SU-DHL-6 (cell line): Measurements from ENCODE around the gene TCEA3.

Experiments used
- H2AFZ ChIP-seq: fragments of 200-600 bp; sonication (generic); 2 replicates; pipeline ENCODE4 v1.6.1; 2014; ENCODE audit warnings: low read depth, mild to moderate bottlenecking, moderate library complexity, mixed read lengths, antibody characterized with exemption, low read length; ENCODE audit not compliant: severe bottlenecking
- H3F3A ChIP-seq: fragments of 200-600 bp; shearing (Covaris generic); 2 replicates; pipeline ENCODE4 v1.6.0; 2016; ENCODE audit warnings: antibody characterized with exemption, mild to moderate bottlenecking; ENCODE audit not compliant: insufficient read depth
- H3K27ac ChIP-seq: fragments of 200-600 bp; sonication (generic); 2 replicates; pipeline ENCODE4 v1.5.1; 2016; ENCODE audit warnings: low read depth, mild to moderate bottlenecking, low read length, moderate library complexity, mixed read lengths
- H3K27me3 ChIP-seq: fragments of 200-600 bp; sonication (generic), shearing (Covaris generic); 2 replicates; pipeline ENCODE4 v1.6.0; 2014; ENCODE audit warnings: mild to moderate bottlenecking, low read length
- H3K36me3 ChIP-seq: fragments of 200-600 bp; sonication (generic); 2 replicates; pipeline ENCODE4 v1.6.1; 2014; ENCODE audit warnings: mild to moderate bottlenecking, low read length, mixed read lengths
- H3K4me2 ChIP-seq: fragments of 300-600, 200-600 bp; shearing (Covaris generic), sonication (generic); 2 replicates; pipeline ENCODE4 v1.6.0; 2014; ENCODE audit warnings: low read length, low read depth, mild to moderate bottlenecking; ENCODE audit not compliant: poor library complexity, severe bottlenecking
- H3K4me3 ChIP-seq: fragments of 200-600 bp; sonication (generic); 2 replicates; pipeline ENCODE4 v1.5.1; 2014; ENCODE audit warnings: antibody characterized with exemption, low read length, mild to moderate bottlenecking, mixed read lengths; ENCODE audit not compliant: insufficient read depth, poor library complexity, severe bottlenecking
- H3K79me2 ChIP-seq: fragments of 200-600 bp; sonication (generic); 2 replicates; pipeline ENCODE4 v1.6.1; 2014; ENCODE audit warnings: mild to moderate bottlenecking, low read length, moderate library complexity; ENCODE audit not compliant: insufficient read depth
- H3K9ac ChIP-seq: fragments of 200-600 bp; sonication (generic); 2 replicates; pipeline ENCODE4 v1.7.0; 2014; ENCODE audit warnings: mild to moderate bottlenecking, low read length
- H3K9me2 ChIP-seq: fragments of 200-600 bp; sonication (generic); replicated peaks from 2 replicates; pipeline ENCODE4 v1.6.1; 2014; ENCODE audit warnings: low read length; ENCODE audit not compliant: insufficient read depth
- H3K9me3 ChIP-seq: fragments of 200-600 bp; sonication (generic); 2 replicates; pipeline ENCODE4 v1.6.1; 2014; ENCODE audit warnings: low read length, mixed read lengths; ENCODE audit not compliant: insufficient read depth
- H4K20me1 ChIP-seq: fragments of 200-600 bp; sonication (generic); 2 replicates; pipeline ENCODE4 v1.6.1; 2014; ENCODE audit warnings: low read depth, mild to moderate bottlenecking, antibody characterized with exemption, low read length, moderate library complexity, mixed read lengths
- EZH2phosphoT487 ChIP-seq: fragments of 200-600 bp; sonication (generic), shearing (Covaris generic); conservative IDR thresholded peaks from 2 replicates; pipeline ENCODE4 v1.6.1; 2018; ENCODE audit warnings: mild to moderate bottlenecking, antibody characterized with exemption, low read length, moderate library complexity, mixed read lengths
- TF ChIP-seq, protein P1 (sequence below): fragments of 200-600 bp; sonication (generic); IDR thresholded peaks from one replicate; pipeline ENCODE4 v1.5.1; 2017; ENCODE audit warnings: antibody characterized with exemption, mild to moderate bottlenecking, low read length, moderate library complexity; ENCODE audit not compliant: insufficient read depth, poor library complexity, severe bottlenecking

TCEA3 gene

DNA sequence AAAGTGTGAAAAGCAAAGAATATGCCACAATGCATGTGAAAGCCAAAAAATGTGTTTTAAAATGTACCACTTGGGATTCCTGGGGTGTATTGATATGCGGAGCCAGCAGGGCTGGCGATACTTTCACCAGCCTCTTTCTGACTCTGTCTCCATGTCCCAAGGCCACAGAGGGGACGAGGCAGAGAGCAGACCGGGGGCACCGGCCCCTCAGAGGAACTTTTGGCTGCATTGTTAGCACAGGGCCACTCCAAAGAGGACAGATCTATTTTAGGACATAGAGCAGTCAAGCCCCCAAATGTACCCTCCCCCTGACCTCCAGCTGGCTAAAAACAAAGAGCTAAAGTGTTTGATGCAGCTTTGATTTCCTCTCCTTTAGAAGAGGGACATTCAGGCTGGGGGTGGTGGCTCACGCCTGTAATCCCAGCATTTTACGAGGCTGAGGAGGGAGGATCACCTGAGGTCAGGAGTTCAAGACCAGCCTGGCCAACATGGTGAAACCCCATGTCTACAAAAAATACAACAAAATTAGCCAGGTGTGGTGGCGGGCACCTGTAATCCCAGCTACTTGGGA is 29.3 kb downstream of the TCEA3 start:
- Histone ChIP-seq H3K4me2 (no peak overlapping the region), H3K27ac (no peak overlapping the region), H3K27me3 (no peaks in the 10 kb centered on the region), H3F3A (no peaks in the 10 kb centered on the region), H3K36me3 (no peaks in the 10 kb centered on the region), H4K20me1 (no peaks in the 10 kb centered on the region), H3K79me2 (no peaks in the 10 kb centered on the region), H2AFZ (no peak overlapping the region), H3K4me3 (no peak overlapping the region), H3K9ac (no peak overlapping the region), H3K9me3 (no peaks in the 10 kb centered on the region), H3K9me2 (no peaks in the 10 kb centered on the region)
- TF ChIP-seq, protein P1, sequence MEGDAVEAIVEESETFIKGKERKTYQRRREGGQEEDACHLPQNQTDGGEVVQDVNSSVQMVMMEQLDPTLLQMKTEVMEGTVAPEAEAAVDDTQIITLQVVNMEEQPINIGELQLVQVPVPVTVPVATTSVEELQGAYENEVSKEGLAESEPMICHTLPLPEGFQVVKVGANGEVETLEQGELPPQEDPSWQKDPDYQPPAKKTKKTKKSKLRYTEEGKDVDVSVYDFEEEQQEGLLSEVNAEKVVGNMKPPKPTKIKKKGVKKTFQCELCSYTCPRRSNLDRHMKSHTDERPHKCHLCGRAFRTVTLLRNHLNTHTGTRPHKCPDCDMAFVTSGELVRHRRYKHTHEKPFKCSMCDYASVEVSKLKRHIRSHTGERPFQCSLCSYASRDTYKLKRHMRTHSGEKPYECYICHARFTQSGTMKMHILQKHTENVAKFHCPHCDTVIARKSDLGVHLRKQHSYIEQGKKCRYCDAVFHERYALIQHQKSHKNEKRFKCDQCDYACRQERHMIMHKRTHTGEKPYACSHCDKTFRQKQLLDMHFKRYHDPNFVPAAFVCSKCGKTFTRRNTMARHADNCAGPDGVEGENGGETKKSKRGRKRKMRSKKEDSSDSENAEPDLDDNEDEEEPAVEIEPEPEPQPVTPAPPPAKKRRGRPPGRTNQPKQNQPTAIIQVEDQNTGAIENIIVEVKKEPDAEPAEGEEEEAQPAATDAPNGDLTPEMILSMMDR = no peak
- no peak for TF ChIP-seq EZH2phosphoT487

DNA sequence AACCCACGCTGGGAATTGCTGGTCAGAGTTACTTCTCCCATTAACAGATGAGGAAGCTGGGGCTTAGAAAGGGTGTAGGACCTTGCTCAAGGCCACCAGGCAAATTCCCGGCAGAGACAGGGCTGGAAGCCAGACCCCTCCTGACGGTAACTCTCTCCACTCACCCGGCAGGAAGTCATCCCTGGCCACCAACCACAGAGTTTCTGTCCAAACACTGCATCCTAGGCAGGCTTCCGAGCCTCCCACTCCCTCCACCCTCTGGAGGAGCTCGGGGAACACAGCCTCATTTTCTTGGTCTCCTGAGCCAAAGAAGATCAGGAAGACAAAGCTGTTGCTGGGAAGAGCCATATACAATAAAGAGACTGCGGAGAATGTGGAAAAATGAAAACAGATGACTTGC is 29.9 kb downstream of the TCEA3 start:
- no peaks in the 10 kb centered on the region for H4K20me1 ChIP-seq
- no peak overlapping the region for H3K9ac ChIP-seq
- no peaks in the 10 kb centered on the region for H3F3A ChIP-seq
- no peak overlapping the region for H3K4me3 ChIP-seq
- no peak for TF ChIP-seq EZH2phosphoT487
- TF ChIP-seq, protein P1 = no peak
- no peak overlapping the region for H3K4me2 ChIP-seq
- H3K9me3 ChIP-seq = no peaks in the 10 kb centered on the region
- no peaks in the 10 kb centered on the region for H3K27me3 ChIP-seq
- no peak overlapping the region for H2AFZ ChIP-seq
- no peak overlapping the region for H3K27ac ChIP-seq
- H3K79me2 ChIP-seq = no peaks in the 10 kb centered on the region
- H3K9me2 ChIP-seq = no peaks in the 10 kb centered on the region
- no peaks in the 10 kb centered on the region for H3K36me3 ChIP-seq

DNA sequence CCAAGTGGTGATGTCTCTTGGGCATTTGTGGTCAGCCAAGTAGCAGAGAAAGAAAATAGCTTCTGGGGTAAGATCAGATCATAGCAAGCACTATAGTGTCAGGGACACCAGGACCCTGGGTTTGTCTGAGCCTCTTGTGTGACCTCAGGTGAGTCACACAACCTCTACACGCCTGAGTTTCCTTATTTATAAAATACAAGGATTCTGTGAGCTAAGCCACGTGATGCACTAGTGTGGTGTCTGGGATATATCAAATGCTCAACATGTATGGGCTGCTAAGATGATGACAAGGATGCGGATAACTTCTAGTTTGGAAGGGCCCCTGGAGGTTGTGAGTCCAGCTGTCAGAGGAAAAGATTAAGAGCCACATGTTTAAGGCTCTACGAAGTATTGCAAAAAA is 30.4 kb downstream of the TCEA3 start:
- H3K27me3 ChIP-seq = no peaks in the 10 kb centered on the region
- no peak for TF ChIP-seq EZH2phosphoT487
- TF ChIP-seq, protein P1 = no peak
- H3K9me3 ChIP-seq = no peaks in the 10 kb centered on the region
- H3K4me2 ChIP-seq = no peak overlapping the region
- H3K27ac ChIP-seq = no peak overlapping the region
- no peak overlapping the region for H2AFZ ChIP-seq
- H3K9ac ChIP-seq = no peak overlapping the region
- H4K20me1 ChIP-seq = no peaks in the 10 kb centered on the region
- H3K36me3 ChIP-seq = no peaks in the 10 kb centered on the region
- no peaks in the 10 kb centered on the region for H3K9me2 ChIP-seq
- no peak overlapping the region for H3K4me3 ChIP-seq
- H3K79me2 ChIP-seq = no peaks in the 10 kb centered on the region
- no peaks in the 10 kb centered on the region for H3F3A ChIP-seq
